Activated CD4-positive, alpha-beta T cell treated with anti-CD3 and anti-CD28 coated beads, Interleukin-10, Interleukin-2, amounts not matched to agents 100 ng/mL and 50 ng/mL, durations not matched to agents 16 hours and 8 hours (primary cell): ENCODE data around the gene PVR.
A peak's percentile ranks its signal among the peaks of the same experiment; 100 is the strongest.
"Not testable (repeated sequence)": the region's sequence is repeated elsewhere in the genome, so short reads cannot be mapped to it uniquely, and the experiment has no call there.

Experiments used
- DNase-seq: peaks from one replicate; pipeline ENCODE4 v3.0.0-alpha.2; 2020

PVR gene, protein sequence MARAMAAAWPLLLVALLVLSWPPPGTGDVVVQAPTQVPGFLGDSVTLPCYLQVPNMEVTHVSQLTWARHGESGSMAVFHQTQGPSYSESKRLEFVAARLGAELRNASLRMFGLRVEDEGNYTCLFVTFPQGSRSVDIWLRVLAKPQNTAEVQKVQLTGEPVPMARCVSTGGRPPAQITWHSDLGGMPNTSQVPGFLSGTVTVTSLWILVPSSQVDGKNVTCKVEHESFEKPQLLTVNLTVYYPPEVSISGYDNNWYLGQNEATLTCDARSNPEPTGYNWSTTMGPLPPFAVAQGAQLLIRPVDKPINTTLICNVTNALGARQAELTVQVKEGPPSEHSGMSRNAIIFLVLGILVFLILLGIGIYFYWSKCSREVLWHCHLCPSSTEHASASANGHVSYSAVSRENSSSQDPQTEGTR

DNA sequence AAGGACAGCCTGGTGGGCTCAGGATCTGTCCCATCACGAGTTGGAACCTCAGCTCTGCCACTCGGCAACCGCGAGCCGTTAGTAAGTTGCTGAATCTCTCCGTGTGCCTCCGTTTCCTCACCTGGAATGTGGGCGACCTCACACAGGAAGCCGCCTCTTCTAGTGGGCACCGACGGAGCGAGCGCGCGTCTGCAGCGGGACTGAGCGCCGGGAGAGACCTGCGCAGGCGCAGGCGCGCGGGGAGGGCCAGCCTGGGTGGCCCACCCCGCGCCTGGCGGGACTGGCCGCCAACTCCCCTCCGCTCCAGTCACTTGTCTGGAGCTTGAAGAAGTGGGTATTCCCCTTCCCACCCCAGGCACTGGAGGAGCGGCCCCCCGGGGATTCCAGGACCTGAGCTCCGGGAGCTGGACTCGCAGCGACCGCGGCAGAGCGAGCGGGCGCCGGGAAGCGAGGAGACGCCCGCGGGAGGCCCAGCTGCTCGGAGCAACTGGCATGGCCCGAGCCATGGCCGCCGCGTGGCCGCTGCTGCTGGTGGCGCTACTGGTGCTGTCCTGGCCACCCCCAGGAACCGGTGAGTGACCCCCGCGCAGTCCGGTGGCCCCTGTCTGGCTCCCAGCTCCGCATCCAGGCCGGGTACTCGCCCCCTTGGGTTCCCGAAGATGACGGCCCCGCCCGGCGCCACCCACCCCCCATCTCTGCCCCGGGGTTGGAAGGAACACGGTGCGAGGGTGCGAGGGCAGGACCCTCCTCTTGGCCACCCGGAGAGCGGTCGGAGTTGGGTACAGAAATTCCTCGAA is at the start of gene PVR:
PVR (plus strand) TSS at position 306 of the 797 bp plus-strand sequence; CDS start at position 493, 187 bp downstream.
- DNase-seq = peak; percentile 59

DNA sequence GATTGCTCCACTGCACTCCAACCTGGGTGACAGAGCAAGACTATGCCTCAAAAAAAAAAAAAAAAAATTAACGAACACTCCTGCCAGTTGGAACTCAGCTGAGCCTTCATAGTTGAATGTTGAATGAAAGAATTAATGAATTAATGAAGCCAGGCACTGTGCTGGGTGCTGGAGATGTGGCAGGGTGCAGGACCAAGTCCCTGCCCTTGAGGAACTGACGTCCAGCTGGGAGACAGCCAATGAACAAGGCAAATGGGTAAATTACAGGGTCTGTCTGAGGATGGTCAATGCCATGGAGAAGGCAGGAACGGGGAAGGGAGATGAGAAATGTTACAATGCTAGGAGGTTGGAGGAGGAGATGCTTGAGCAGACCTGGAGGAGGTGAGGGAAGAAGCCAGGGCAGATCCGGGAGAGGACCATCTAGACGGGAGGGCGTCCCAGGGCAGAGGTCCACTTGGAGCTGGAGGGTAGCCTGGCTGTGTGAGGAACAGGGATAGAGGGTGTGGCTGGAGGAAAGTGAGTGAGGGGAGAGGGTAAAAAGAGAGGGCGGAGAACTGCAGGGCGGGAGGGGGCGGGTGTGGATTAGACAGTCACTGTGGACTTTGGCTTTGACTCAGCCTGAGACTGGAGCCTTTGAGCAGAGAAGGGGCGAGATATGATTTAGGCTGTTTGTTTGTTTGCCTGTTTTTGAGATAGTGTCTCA is 47.1 kb upstream of the PVR start:
- DNase-seq = no peak

DNA sequence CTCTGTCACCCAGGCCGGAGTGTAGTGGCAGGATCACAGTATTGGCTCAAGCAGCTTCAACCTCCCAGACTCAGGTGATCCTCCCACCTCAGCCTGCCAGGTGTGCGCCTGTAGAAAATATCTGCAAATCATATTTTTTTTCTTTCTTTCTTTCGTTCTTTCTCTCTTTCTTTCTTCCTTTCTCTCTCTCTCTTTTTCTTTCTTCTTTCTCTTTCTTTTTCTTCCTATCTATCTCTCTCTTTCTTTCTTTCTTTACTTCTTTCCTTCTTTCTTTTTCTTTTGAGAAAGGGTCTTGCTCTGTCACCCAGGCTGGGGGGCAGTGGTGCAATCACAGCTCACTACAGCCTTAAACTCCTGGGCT is 46.6 kb upstream of the PVR start:
- DNase-seq = no peak

DNA sequence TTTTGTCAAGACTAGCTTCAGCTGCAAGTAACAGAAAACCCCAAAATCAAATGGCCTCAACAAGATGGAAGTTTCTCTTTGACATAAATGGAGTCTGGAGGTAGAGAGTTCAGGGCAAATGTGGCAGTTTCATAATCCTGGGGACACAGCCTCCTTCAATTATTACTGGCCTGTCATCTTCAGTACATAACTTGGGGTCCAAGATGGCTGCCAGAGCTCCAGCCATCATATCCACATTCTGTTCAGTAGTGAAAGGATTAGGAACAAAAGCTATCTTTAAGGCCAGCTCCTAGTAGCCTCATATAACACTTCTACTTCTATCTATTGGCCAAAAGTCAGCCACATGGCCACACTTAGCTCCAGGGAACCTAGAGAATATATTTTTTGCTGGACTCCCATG is 45.4 kb upstream of the PVR start:
- no peak for DNase-seq

DNA sequence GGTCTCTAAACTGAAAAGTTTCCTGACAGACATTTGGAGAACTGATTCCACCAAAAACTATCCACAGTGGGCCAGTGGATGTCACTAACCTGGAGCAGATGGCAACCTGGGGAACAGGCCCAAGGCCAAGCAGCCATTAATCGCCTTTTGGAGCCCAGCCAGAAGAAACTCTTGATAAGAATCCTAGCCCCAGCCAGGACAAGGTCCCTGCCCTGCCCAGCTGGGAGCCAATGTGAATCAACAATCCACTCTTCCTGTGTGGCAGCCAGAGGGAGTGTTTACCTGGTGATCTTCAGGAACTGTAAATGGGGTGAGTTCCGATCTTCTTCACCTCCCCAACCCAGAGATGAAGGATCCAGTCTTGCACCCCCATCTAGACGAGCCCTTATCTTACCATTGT is 44.8 kb upstream of the PVR start:
- DNase-seq = no peak

DNA sequence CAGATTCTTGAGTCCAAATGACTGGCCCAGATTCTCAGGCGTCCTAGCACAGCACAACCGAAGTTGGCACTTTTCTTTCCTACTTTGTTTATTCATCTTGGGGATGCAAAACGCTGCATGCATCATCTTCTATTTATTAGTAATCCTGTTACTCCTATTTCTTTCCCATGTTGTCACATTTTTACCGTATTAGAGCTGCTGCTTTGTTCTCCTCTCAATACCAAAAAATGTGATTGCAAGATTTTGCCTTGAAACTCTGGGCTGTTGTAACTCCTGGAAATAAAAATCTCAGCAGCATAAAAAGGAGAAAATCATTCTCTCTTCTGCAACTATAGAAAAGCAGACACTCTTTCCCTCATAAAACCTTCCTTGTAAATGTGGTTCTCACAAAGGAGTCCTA is 43.2 kb upstream of the PVR start:
- DNase-seq = no peak

DNA sequence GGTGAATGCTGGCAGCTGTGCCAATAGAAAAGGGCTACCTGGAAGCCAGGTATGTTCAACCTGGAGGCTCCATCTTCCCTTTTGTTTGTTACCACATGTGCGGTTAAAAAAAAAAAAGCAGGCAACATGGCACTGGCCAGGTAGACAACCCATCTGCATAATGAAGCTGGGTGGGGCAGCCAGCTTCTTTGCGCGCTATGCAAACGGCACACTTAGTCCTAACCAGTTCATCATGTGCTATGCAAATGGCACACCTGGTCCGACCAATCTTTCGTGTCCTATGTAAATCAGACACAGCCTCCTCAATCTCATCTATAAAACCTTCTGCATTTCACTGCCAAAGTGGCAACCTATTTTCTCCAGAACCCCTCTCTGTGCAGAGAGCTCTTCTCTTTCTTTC is 41.6 kb upstream of the PVR start:
- DNase-seq = no peak

DNA sequence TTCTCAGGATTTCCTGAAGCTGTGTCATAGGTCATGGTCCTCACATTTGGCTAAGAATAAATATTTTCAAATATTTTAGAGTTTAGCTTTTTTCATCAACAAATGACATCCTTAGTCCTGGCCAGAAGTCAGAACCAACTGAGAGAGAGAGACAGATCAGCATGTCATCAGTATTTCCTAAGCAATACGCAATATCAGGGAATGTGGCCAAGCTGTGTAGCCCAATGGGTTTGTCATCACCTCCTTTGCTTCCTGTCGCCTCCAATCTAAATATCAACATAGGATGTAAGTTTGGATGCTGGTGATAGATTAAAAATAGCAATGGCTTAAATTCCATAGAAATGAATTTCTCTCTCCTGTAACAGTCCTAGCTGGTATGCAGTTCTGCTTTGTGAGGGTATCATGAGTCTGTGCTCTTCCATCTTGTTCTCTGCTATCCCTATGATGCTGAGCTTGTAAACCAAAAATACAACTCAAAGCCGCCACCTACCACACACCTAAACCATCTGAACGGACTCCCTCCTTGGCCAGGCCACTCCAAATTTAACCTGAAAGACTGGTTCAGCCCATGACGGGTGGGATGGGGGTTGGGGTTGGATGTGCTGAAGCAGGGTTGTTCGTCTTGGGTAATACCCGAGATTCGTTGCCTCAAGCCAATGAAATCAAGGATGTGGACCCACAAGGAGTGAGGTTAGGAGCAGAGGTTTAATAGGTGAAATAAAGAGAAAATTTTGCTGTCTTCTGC is 40.3 kb upstream of the PVR start:
- DNase-seq = no peak

DNA sequence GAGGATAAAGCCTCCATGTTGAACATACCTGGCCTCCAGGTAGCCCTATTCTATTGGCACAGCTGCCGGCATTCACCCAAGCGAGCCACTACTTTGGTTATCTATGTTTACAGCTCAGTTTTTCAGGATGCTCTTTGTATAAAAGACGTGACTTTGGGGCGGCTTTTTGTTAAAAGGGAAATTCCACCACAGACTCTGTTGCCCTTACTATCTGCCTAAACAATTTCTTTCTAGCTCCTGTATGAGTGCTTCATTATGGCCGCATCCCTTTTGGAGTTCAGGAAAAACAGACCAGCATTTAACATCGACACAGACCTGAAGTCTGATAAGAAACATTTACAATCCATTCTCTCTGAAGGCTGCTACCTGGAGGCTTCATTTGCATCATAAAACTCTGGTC is 39.5 kb upstream of the PVR start:
- DNase-seq = no peak

DNA sequence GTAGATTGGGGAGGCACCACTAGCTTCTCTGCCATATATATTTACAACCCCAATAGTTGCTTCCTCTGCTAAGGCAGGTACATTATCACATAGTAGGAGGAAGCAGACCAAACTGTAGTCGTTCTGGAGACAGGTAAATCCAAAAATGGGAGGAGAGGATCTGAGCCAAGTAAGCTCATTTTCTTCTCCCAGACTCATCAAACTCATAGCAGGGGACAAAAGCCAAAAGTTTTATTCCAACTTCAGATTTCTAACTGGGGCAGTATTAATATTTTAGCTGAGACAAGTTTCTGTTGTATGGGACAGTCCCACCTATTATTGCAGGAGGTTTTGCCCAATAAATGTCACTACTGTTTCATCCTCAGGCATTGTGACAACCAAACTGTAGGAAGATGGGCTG is 38.2 kb upstream of the PVR start:
- no peak for DNase-seq

DNA sequence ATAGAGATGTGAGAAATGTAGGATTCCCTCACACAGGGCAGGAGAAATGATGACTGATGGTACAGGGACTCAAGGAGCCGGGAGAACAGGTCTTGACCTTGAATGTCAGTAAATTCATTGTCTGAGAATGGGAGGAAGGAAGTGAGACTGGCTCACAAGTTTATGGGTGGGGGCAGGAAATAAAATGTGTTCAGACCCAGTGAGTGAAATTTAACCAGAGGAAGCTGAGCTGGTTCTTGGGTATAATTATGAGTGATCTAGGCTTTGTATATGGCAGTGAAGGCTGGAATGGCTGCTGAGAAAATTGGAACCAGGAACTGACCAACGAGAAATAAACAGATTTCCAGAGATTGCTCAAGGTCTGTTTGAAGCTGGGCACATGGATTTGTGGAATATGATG is 36.7 kb upstream of the PVR start:
- no peak for DNase-seq

DNA sequence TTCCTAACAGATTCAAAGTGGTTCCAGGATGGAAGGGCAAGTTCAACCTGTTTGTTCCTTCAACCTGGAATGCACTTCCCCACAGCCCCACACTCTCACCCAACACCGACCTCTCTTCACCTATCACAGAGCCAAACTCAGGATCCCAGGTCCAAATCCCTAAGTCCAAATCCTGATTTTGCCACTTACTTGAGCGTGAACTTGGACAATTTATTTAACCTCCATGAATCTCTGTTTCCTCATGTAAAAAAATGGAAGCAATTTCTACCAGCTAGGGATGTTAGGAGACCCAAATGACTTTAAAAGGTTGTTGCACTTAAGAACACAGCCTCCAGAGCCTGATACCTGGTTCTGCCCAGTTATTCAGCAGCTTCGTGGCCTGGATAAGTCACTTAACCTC is 35.8 kb upstream of the PVR start:
- DNase-seq = no peak

DNA sequence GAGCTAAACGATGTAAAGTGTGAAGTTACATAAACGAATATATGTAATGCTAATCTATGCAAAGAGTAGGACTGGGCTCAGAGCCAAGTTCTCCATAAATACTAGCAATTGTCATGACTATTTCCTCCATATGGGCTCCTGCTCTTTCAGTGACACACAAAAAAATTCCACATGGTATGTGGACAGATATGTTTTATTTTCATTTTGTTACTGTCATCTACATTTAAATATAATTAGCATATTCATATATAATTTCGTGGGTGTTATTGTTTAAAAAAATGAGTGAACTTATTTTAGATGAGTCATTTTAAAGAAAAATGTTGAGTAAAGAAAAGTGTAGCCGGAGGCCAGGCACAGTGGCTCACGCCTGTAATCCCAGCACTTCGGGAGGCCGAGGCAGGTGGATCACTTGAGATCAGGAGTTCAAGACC is 35.3 kb upstream of the PVR start:
- DNase-seq = no peak

DNA sequence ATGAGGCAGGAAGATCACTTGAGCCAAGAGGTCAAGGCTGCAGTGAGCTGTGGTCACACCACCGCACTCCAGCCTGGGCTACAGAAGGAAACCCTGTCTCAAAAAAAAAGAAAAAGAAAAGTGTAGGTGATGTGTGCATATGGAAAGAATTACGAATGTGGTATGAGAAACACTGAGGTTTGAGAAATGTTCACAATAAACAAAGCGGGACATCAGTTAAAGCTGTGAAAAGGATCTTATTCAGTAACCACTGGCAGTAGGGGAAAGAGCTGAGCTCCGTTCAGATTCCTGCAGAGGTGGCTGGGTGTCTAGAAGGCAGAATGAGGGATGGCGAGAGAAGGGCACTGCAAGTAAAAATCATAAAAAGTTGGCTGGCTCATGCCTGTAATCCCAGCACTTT is 34.5 kb upstream of the PVR start:
- no peak for DNase-seq

DNA sequence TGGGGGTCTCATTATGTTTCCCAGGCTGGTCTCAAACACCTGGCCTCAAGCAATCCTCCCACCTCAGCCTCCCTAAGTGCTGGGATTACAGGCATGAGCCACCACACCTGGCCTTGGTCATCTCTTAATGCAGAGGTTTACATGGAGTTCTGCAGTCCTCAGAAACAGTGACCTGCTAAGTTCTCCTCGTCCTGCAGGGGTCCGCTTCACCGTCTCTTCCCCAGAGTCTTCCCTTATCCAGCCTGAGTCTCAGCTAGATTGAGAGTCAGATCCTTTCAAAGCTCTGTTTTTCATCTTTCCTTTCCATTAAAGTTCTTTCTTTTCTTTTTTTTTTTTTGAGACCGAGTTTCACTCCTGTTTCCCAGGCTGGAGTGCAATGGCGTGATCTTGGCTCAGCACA is 33.2 kb upstream of the PVR start:
- not testable (repeated sequence) for DNase-seq

DNA sequence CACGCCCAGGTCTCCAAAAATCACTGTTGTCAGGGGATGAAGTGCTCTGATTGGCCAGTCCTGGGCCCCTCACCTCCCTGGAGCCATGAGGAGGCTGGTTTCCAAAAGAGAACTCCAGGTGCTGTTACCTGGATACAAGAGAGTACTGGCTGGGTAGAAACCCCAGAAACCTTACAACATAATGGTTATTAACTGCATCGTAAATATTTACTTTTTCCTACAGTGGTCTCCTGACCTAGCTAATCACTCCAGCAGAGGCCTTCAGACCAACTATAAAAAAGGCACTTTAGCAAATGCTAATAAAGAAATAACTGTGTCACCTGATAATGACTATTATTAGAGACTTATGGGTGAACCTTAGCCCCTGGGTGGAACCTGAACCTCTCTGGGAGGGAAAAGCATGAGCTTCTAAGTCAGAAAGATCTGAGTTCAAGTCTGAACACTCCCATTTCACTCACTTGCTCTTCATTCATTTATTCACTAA is 31.9 kb upstream of the PVR start:
- no peak for DNase-seq

DNA sequence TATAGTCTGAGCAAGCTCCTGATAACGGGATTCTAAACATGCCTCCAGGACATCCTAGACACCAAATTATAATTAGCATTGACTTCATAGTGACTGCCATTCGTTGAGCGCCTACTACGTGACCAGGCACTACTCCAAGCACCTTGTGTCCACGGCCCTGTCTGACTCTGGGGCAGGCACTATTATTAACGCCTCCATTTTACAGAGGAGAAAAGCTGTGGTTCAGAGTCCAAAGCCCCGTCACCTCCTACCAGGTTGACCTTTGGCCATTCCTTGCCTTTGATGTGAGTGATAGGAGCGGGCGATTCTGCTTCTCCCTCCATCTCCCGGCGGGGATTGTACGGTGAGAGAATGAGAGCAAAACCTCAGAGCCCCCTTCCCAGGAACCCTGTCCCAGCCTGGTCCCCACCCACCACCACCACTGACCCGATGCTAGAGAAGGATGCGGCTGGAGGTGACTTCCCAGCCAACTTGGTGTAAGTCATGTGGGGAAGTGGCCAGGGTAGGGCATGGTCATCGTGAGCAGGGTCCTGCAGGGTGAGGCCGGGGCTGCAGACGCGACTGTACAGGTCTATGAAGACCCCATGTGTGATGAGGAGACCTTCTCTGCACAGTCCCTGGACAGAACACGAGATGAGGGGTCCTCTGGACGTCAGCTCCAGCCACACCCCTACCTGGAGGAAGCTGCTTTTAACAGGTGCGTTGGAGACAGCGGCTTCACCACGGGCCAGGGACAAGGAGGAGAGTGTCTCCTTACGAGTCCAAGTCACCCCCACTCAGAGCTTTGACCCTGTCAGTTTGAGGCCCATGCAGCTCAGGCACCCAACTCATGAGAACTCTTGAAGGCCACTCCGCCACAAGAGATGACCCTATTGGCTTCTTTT is 30.2 kb upstream of the PVR start, which contains the start of gene IGSF23:
IGSF23 (plus strand) TSS at position 269 of the 884 bp plus-strand sequence; CDS start at position 352, 83 bp downstream.
- no peak for DNase-seq

DNA sequence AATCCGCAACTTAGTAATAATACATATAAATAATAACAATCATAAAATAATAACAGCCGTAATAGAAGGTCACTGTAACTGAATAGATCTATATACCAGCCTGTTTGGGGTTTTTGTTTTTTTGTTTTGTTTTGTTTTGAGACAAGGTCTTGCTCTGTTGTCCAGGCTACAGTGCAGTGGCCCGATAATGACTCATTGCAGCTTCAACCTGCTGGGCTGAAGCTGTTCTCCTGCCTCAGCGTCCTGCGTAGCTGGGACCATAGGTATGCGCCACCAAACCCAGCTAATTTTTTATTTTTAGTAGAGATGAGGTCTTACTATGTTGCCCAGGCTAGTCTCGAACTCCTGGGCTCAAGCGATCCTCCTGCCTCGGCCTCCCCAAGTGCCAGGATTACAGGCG is 29.4 kb upstream of the PVR start:
- DNase-seq = no peak

DNA sequence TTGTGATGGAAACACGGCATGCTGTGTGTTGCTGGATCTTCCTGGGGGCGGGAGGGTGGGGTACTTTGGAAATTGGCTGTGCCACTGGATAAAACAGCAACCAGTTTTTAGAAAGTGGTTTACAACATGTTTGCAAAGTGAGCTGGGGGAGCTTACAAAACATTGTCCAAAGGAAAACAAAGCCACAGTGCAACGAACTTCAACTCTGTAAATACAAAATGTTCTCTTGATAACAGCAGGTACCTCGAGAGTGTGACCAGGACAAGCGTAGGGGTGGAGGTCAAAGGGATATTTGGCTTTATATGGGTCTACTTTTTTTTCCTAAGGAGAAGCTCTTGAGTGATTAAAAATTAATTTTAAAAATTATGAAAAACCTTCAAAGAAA is 27.9 kb upstream of the PVR start:
- no peak for DNase-seq

DNA sequence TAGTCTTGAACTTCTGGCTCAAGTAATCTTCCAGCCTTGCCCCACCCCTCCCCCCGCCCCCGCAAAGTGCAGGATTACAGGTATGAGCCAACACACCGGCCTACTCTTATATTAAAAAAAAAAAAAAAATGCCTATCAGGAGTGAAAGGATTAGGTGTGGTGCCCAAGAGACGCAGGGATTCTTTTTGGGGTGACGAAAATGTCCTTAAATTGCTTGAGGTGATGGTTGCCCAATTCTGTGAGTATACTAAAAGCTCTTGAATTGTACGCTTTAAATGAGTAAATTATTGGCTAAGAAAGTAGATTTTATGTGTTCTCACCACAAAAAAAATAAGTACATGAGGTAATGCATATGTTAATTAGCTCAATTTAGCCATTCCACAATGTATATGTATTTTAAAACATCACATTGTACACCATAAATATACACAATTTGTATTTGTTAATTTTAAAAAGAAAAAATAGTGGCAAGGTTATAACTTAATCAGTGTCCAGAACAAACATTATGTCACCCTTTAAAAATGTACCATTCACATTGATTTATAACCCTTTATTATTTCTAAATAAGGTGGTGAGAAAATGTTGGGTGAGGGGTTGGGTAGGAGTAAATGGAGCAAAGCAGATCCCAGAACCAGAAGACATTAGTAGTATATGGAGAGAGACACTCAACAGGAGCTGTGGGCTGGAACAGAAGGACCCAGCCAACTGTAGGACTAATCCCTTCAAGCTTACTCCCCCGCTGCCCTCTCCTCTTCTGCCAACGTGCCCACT is 26.4 kb upstream of the PVR start:
- DNase-seq = no peak
